ENCODE results near the gene ZDHHC6.

GRCh38 chr10:112456533-112456932, 9.8 kb upstream of the ZDHHC6 start:
- TF ChIP-seq POLR2A (IDR thresholded peaks at IDR 0.05): no peak
- TF ChIP-seq CTCF (IDR thresholded peaks at IDR 0.05): no peak

All from testis (tissue), 2 donors.